ENCODE measurements around the gene CLPSL1. TPM values are rescaled to one million over a fixed set of nuclear protein-coding genes. Genes with fewer than 3 reads are reported as not detected.

CLPSL1 gene
- total and polyA plus RNA-seq, 2 of the 13 experiments (the other 11 are each of a cell fraction or from before 2014, with no cell fraction given), result not detected

DNA sequence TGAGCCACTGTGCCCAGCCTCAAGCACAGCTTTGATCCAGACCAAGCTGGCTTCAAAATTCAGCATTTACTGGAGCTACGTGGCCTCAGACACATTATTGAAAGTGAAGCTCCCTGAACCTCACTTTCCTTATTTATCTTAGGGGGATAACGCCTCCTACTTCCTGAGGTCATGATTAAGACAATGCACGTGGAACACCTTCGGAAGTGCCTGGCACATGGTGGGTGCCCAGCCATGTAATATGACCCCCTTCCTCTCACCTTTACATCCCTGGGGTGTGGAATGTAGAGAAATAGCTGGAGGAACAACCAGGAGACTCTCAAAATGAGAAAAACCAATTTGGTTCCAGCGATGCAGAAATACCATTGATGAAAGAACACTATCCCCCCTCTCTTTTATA lies 17.9 kb downstream of the CLPSL1 start (continued):
- TF ChIP-seq, protein P1, sequence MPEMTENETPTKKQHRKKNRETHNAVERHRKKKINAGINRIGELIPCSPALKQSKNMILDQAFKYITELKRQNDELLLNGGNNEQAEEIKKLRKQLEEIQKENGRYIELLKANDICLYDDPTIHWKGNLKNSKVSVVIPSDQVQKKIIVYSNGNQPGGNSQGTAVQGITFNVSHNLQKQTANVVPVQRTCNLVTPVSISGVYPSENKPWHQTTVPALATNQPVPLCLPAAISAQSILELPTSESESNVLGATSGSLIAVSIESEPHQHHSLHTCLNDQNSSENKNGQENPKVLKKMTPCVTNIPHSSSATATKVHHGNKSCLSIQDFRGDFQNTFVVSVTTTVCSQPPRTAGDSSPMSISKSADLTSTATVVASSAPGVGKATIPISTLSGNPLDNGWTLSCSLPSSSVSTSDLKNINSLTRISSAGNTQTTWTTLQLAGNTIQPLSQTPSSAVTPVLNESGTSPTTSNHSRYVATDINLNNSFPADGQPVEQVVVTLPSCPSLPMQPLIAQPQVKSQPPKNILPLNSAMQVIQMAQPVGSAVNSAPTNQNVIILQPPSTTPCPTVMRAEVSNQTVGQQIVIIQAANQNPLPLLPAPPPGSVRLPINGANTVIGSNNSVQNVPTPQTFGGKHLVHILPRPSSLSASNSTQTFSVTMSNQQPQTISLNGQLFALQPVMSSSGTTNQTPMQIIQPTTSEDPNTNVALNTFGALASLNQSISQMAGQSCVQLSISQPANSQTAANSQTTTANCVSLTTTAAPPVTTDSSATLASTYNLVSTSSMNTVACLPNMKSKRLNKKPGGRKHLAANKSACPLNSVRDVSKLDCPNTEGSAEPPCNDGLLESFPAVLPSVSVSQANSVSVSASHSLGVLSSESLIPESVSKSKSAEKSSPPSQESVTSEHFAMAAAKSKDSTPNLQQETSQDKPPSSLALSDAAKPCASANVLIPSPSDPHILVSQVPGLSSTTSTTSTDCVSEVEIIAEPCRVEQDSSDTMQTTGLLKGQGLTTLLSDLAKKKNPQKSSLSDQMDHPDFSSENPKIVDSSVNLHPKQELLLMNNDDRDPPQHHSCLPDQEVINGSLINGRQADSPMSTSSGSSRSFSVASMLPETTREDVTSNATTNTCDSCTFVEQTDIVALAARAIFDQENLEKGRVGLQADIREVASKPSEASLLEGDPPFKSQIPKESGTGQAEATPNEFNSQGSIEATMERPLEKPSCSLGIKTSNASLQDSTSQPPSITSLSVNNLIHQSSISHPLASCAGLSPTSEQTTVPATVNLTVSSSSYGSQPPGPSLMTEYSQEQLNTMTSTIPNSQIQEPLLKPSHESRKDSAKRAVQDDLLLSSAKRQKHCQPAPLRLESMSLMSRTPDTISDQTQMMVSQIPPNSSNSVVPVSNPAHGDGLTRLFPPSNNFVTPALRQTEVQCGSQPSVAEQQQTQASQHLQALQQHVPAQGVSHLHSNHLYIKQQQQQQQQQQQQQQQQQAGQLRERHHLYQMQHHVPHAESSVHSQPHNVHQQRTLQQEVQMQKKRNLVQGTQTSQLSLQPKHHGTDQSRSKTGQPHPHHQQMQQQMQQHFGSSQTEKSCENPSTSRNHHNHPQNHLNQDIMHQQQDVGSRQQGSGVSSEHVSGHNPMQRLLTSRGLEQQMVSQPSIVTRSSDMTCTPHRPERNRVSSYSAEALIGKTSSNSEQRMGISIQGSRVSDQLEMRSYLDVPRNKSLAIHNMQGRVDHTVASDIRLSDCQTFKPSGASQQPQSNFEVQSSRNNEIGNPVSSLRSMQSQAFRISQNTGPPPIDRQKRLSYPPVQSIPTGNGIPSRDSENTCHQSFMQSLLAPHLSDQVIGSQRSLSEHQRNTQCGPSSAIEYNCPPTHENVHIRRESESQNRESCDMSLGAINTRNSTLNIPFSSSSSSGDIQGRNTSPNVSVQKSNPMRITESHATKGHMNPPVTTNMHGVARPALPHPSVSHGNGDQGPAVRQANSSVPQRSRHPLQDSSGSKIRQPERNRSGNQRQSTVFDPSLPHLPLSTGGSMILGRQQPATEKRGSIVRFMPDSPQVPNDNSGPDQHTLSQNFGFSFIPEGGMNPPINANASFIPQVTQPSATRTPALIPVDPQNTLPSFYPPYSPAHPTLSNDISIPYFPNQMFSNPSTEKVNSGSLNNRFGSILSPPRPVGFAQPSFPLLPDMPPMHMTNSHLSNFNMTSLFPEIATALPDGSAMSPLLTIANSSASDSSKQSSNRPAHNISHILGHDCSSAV (CRISPR knock-in tag; IDR thresholded peaks at IDR 0.05; ENCODE audit: borderline replicate concordance), result no peak
- TF ChIP-seq REL (CRISPR knock-in tag; conservative IDR thresholded peaks at IDR 0.05) (no peak), ZSCAN31 (CRISPR knock-in tag; IDR thresholded peaks at IDR 0.05; ENCODE audit: low read depth) (no peak)

DNA sequence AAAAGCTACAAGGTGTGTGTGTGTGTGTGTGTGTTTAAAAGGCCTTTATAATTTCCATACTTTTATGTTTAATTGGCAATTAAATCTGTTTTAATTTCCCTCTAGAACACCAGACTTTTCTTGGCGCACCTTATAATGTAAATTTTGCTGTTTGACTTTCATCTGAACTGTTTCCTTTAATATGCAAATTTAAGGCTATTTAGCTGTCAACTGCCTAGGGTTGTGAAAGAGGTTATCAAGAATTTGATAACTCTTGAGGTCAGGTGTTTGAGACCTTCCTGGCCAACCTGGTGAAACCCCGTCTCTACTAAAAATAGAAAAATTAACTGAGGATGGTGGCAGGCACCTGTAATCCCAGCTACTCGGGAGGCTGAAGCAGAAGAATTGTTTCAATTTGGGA lies 20.3 kb downstream of the CLPSL1 start:
- no peaks in the 10 kb centered on the region for H3K4me1 ChIP-seq (ENCODE audit: insufficient read depth, low read length)
- no peaks in the 10 kb centered on the region for H3K9me3 ChIP-seq (ENCODE audit: low read length)
- no peaks in the 10 kb centered on the region for H3K36me3 ChIP-seq (replicated peaks in 1 of 2; ENCODE audit: control insufficient read depth in 1 of 2, insufficient read depth in 2 of 2, low read length in 2 of 2)
- ChIA-PET POLR2A (no interaction called here), CTCF (ENCODE audit: low intra/inter-chr PET ratio, low total read pairs) (no interaction called here)
- DNase-seq (ENCODE audit: low spot score) (no peak), ATAC-seq (no peak), FAIRE-seq (no peak)
- H3K4me3 ChIP-seq (replicated peaks in 1 of 3; ENCODE audit: insufficient read depth in 1 of 3, low read depth in 2 of 3, low read length in 3 of 3), result no peak overlapping the region
- BruUV-seq (replicated peaks), result no TSS peak
- no peaks in the 10 kb centered on the region for H3K79me2 ChIP-seq (ENCODE audit: insufficient read depth, low read length)
- peaks cover 0 to 4% of the 10 kb centered on the region in 2 experiments; a peak in 2 of 5 replicates for H3K27me3 ChIP-seq (ENCODE audit: control insufficient read depth in 1 of 2, insufficient read depth in 2 of 2, low read length in 2 of 2)
- H4K20me1 ChIP-seq (ENCODE audit: insufficient read depth, low read length), result no peaks in the 10 kb centered on the region; the same call in 1 of the 2 replicates
- in situ Hi-C loops (cut with HindIII; ENCODE audit: extremely low pct_ligation_motif_present, low pct_unique_long_range_greater_than_20kb) (no loop called here), intact Hi-C loops (cut with micrococcal nuclease; ENCODE audit: unreplicated experiment) (no loop called here)
- H3K27ac ChIP-seq (ENCODE audit: extremely low read length, insufficient read depth, low read length), result no peak overlapping the region
- no peak overlapping the region for H3K4me2 ChIP-seq (ENCODE audit: low read depth, low read length)
- H2AFZ ChIP-seq (ENCODE audit: low read length), result no peak overlapping the region
- TF ChIP-seq ZBTB1 (CRISPR knock-in tag; IDR thresholded peaks at IDR 0.05; ENCODE audit: borderline replicate concordance), result no peak
- TF ChIP-seq, protein P2, sequence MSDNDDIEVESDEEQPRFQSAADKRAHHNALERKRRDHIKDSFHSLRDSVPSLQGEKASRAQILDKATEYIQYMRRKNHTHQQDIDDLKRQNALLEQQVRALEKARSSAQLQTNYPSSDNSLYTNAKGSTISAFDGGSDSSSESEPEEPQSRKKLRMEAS (IDR thresholded peaks at IDR 0.05), result no peak
- TF ChIP-seq PCBP1 (IDR thresholded peaks at IDR 0.05; ENCODE audit: borderline replicate concordance, low read depth, low read length), result no peak
- no peak overlapping the region for H3K9ac ChIP-seq (ENCODE audit: insufficient read depth, low read depth, low read length)
- WGBS (ENCODE audit: low lambda C conversion rate), result 9% methylated on average over 3 of the region's 3 CpGs
